Panc1 (cell line): ENCODE data around the gene POSTN. TPM values are rescaled to one million over a fixed set of nuclear protein-coding genes. Genes with fewer than 3 reads are reported as not detected.

Experiments
- ATAC-seq: fragments of 200-7000 bp; cut with Tn5 transposase; 2 replicates; pipeline ENCODE4 v1.9.1; 2020; ENCODE audit warnings: mild to moderate bottlenecking, moderate library complexity
- BruUV-seq: library from RNA; stranded (reverse); fragments of 400-500 nt; replicated peaks from 2 replicates; lab custom pipeline; 2021; lab: Mats Ljungman, UMichigan
- CTCF ChIA-PET: fragments of 300-600 bp; sonication (Branson Sonifier 250); formaldehyde crosslinking; loops from one replicate; lab custom pipeline; 2022; ENCODE audit warnings: antibody characterized with exemption; lab: Charles Lee
- POLR2A ChIA-PET: fragments of 300-600 bp; sonication (Branson Sonifier 250); formaldehyde crosslinking; loops from one replicate; lab custom pipeline; 2022; ENCODE audit warnings: antibody characterized with exemption; lab: Charles Lee
- DNase-seq: peaks from one replicate; pipeline ENCODE4 v3.0.0-alpha.2; 2010; ENCODE audit warnings: low read depth, low spot score
- H3K27ac ChIP-seq: 2 replicates; pipeline ENCODE4 v1.5.1; 2011; ENCODE audit warnings: mild to moderate bottlenecking, low read length, inconsistent platforms
- H3K27me3 ChIP-seq: fragments of 200-500 bp; sonication (Bioruptor generic); 2 replicates; pipeline ENCODE4 v1.6.0; 2014; ENCODE audit warnings: low read length, inconsistent platforms; ENCODE audit not compliant: control insufficient read depth, insufficient read depth
- H3K36me3 ChIP-seq: fragments of 200-500 bp; sonication (Bioruptor generic); 2 replicates; pipeline ENCODE4 v1.5.1; 2014; ENCODE audit warnings: inconsistent platforms, mild to moderate bottlenecking, low read length, moderate library complexity; ENCODE audit not compliant: control insufficient read depth, insufficient read depth
- H3K4me1 ChIP-seq: 2 replicates; pipeline ENCODE4 v1.5.1; 2011; ENCODE audit warnings: inconsistent platforms, mild to moderate bottlenecking, low read length, moderate library complexity; ENCODE audit not compliant: control insufficient read depth, insufficient read depth
- H3K4me3 ChIP-seq, 2 experiments: 2 replicates each; pipeline ENCODE4 v1.5.1; 2011 to 2012; ENCODE audit warnings: low read depth in 2 of 2, low read length in 2 of 2, mild to moderate bottlenecking in 2 of 2, inconsistent platforms in 1 of 2, moderate library complexity in 1 of 2
- H3K9me3 ChIP-seq: fragments of 200-500 bp; sonication (Bioruptor generic); 2 replicates; pipeline ENCODE4 v1.5.1; 2014; ENCODE audit warnings: low read depth, mild to moderate bottlenecking, inconsistent platforms, low read length, moderate library complexity; ENCODE audit not compliant: control insufficient read depth, insufficient read depth
- CTCF ChIP-seq: fragments of 450-650 bp; IDR thresholded peaks from 2 replicates; pipeline ENCODE4 v1.5.1; 2017; ENCODE audit warnings: mild to moderate bottlenecking
- POLR2AphosphoS5 ChIP-seq: IDR thresholded peaks from 2 replicates; pipeline ENCODE4 v1.6.1; 2012; ENCODE audit warnings: mild to moderate bottlenecking, low read depth, low read length, moderate library complexity
- REST ChIP-seq, 2 experiments: IDR thresholded peaks; 2 replicates each; pipeline ENCODE4 v1.6.1; 2011 to 2012; ENCODE audit warnings: low read depth in 2 of 2, control low read depth in 1 of 2, low read length in 1 of 2, mild to moderate bottlenecking in 1 of 2, moderate library complexity in 1 of 2; ENCODE audit not compliant: insufficient read depth in 1 of 2
- SIN3A ChIP-seq: IDR thresholded peaks from 2 replicates; pipeline ENCODE4 v1.6.1; 2012; ENCODE audit warnings: low read depth, mild to moderate bottlenecking, low read length, moderate library complexity, borderline replicate concordance; ENCODE audit not compliant: insufficient read depth
- TCF7L2 ChIP-seq: IDR thresholded peaks from 2 replicates; pipeline ENCODE4 v1.6.1; 2011; ENCODE audit warnings: mild to moderate bottlenecking, low read depth, low read length, inconsistent platforms
- in situ Hi-C: cut with HindIII; loops from 2 replicates; pipeline ENCODE4 v1.10.0; 2016; ENCODE audit warnings: low sequenced_read_pairs, low pct_unique_long_range_greater_than_20kb
- intact Hi-C: fragments of 100-400 bp; cut with micrococcal nuclease; formaldehyde crosslinking; loops from one replicate; pipeline ENCODE4 v1.10.0; 2022; ENCODE audit not compliant: unreplicated experiment
- total RNA-seq: library from RNA; stranded (reverse); gene quantifications from one replicate; pipeline ENCODE4 v1.2.1, GENCODE V29; 2021; ENCODE audit not compliant: unreplicated experiment

Gene POSTN
- total RNA-seq, 1 experiment from 2014 or later: 0.08 TPM

- ChIA-PET CTCF (no interaction called here), POLR2A (no interaction called here)
- no peak overlapping the region for H3K27ac ChIP-seq
- DNase-seq (peak; percentile 2), ATAC-seq (no peak)
- H3K4me3 ChIP-seq: no peak overlapping the region
- in situ Hi-C loops: no loop called here
- no peaks in the 10 kb centered on the region for H3K4me1 ChIP-seq
- intact Hi-C loops: no loop called here
- no peaks in the 10 kb centered on the region for H3K27me3 ChIP-seq
- no TSS peak for BruUV-seq
- H3K9me3 ChIP-seq: no peaks in the 10 kb centered on the region
- H3K36me3 ChIP-seq: no peaks in the 10 kb centered on the region
- TF ChIP-seq POLR2AphosphoS5 (no peak), CTCF (peak; percentile 25; the same call in 1 of the 2 replicates), SIN3A (no peak), TCF7L2 (no peak), REST (IDR thresholded peaks at IDR 0.05; ENCODE audit: insufficient read depth in 1 of 2, low read depth in 2 of 2, low read length in 1 of 2) (no peak)
Observed at GRCh38 chr13:37640499-37640898, 41.9 kb upstream of the POSTN start.

GRCh38 chr13:37636701-37637100 is 38.1 kb upstream of the POSTN start:
- intact Hi-C loops (no loop called here), in situ Hi-C loops (no loop called here)
- BruUV-seq: no TSS peak
- no peak overlapping the region for H3K27ac ChIP-seq
- no peak overlapping the region for H3K4me3 ChIP-seq
- ChIA-PET CTCF (no interaction called here), POLR2A (no interaction called here)
- DNase-seq (no peak), ATAC-seq (no peak)
- TF ChIP-seq SIN3A (no peak), REST (IDR thresholded peaks at IDR 0.05; ENCODE audit: insufficient read depth in 1 of 2, low read depth in 2 of 2, low read length in 1 of 2) (no peak), TCF7L2 (no peak), CTCF (no peak), POLR2AphosphoS5 (no peak)
- H3K27me3 ChIP-seq: no peaks in the 10 kb centered on the region
- H3K9me3 ChIP-seq: no peaks in the 10 kb centered on the region
- no peaks in the 10 kb centered on the region for H3K36me3 ChIP-seq
- H3K4me1 ChIP-seq: no peaks in the 10 kb centered on the region
